Gastroesophageal sphincter (tissue), 3 donors: ENCODE results near the gene ELL2.

Experiments used
- CTCF ChIP-seq, 4 experiments: fragments of 200-600 bp in 2 of 4; fragments of 450-650 bp in 2 of 4; sonication (generic) in 1 of 4; IDR thresholded peaks; one replicate each; pipeline ENCODE4 v1.5.1; 2017 to 2019; ENCODE audit warnings: antibody characterized with exemption in 4 of 4, mild to moderate bottlenecking in 2 of 4, moderate library complexity in 2 of 4
- EP300 ChIP-seq: sonication (generic); formaldehyde crosslinking; IDR thresholded peaks from one replicate; pipeline ENCODE4 v1.6.1; 2017; ENCODE audit warnings: antibody characterized with exemption, mild to moderate bottlenecking
- POLR2A ChIP-seq, 2 donors: fragments of 450-650 bp; IDR thresholded peaks; one replicate each; pipeline ENCODE4 v1.6.1; 2017; ENCODE audit warnings: antibody characterized with exemption in 2 of 2, mild to moderate bottlenecking in 2 of 2, moderate library complexity in 1 of 2

GRCh38 chr5:95931079-95931833 lies 30.4 kb downstream of the ELL2 start:
- TF ChIP-seq CTCF (IDR thresholded peaks at IDR 0.05) = no peak
- TF ChIP-seq POLR2A (IDR thresholded peaks at IDR 0.05) = no peak
- no peak for TF ChIP-seq EP300
